ENCODE measurements around the gene PTS.

GRCh38 chr11:112225753-112226061 is 521 bp upstream of the PTS start:
- TF ChIP-seq YY1 (IDR thresholded peaks at IDR 0.05; ENCODE audit: low read depth) (no peak), RAD21 (IDR thresholded peaks at IDR 0.05; ENCODE audit: low read depth) (no peak), NFIC (IDR thresholded peaks at IDR 0.05) (no peak), EP300 (IDR thresholded peaks at IDR 0.05; ENCODE audit: borderline replicate concordance) (no peak), MAX (IDR thresholded peaks at IDR 0.05) (no peak), ZBTB7A (IDR thresholded peaks at IDR 0.05; ENCODE audit: low read depth) (no peak), TEAD4 (IDR thresholded peaks at IDR 0.05) (no peak), CREB1 (IDR thresholded peaks at IDR 0.05; ENCODE audit: low read depth) (no peak), TCF12 (IDR thresholded peaks at IDR 0.05; ENCODE audit: low read depth) (no peak)
- TF ChIP-seq, protein P1, sequence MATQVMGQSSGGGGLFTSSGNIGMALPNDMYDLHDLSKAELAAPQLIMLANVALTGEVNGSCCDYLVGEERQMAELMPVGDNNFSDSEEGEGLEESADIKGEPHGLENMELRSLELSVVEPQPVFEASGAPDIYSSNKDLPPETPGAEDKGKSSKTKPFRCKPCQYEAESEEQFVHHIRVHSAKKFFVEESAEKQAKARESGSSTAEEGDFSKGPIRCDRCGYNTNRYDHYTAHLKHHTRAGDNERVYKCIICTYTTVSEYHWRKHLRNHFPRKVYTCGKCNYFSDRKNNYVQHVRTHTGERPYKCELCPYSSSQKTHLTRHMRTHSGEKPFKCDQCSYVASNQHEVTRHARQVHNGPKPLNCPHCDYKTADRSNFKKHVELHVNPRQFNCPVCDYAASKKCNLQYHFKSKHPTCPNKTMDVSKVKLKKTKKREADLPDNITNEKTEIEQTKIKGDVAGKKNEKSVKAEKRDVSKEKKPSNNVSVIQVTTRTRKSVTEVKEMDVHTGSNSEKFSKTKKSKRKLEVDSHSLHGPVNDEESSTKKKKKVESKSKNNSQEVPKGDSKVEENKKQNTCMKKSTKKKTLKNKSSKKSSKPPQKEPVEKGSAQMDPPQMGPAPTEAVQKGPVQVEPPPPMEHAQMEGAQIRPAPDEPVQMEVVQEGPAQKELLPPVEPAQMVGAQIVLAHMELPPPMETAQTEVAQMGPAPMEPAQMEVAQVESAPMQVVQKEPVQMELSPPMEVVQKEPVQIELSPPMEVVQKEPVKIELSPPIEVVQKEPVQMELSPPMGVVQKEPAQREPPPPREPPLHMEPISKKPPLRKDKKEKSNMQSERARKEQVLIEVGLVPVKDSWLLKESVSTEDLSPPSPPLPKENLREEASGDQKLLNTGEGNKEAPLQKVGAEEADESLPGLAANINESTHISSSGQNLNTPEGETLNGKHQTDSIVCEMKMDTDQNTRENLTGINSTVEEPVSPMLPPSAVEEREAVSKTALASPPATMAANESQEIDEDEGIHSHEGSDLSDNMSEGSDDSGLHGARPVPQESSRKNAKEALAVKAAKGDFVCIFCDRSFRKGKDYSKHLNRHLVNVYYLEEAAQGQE (IDR thresholded peaks at IDR 0.05; ENCODE audit: low read depth): no peak

All from Ishikawa (cell line).